Measurements from ENCODE around the gene UBE3D.
"Not testable (repeated sequence)": the region's sequence is repeated elsewhere in the genome, so short reads cannot be mapped to it uniquely, and the experiment has no call there.

UBE3D gene

DNA sequence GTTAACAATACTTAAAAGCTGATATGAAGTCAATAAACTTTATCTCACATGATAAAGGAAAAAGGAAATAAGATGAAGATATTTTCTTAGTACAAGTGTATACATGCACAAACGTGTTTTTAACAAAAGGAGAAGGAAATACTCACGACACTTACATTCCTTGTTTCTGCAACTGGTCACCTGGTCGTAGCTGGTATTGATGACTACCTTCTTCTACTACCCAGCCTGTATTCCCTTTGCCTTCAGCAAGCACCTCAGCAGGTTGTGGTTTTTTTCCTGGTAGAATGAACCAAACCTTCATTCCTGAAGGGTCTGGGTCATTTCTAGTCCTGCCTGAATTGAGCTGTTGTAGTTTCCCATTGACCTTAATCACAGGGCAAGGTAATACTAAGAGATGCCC, 54.5 kb downstream of the UBE3D start:
- H3K27me3 ChIP-seq (ENCODE audit: insufficient read depth, low read length); H3K36me3 ChIP-seq (ENCODE audit: insufficient read depth, low read length); H3K27ac ChIP-seq (ENCODE audit: low read depth, low read length); H3K4me1 ChIP-seq (ENCODE audit: control insufficient read depth, insufficient read depth, low read length, unreplicated experiment); H3K79me2 ChIP-seq (ENCODE audit: control insufficient read depth, insufficient read depth, low read length, unreplicated experiment); H3K4me3 ChIP-seq (ENCODE audit: low read depth, low read length); H2AFZ ChIP-seq (ENCODE audit: low read length, unreplicated experiment): not testable (repeated sequence)

- Histone ChIP-seq H3K27me3 (ENCODE audit: insufficient read depth, low read length) (no peaks in the 10 kb centered on the region), H3K79me2 (ENCODE audit: control insufficient read depth, insufficient read depth, low read length, unreplicated experiment) (no peaks in the 10 kb centered on the region), H3K27ac (ENCODE audit: low read depth, low read length) (no peak overlapping the region), H2AFZ (ENCODE audit: low read length, unreplicated experiment) (no peak overlapping the region), H3K36me3 (ENCODE audit: insufficient read depth, low read length) (no peaks in the 10 kb centered on the region), H3K4me1 (ENCODE audit: control insufficient read depth, insufficient read depth, low read length, unreplicated experiment) (no peaks in the 10 kb centered on the region), H3K4me3 (ENCODE audit: low read depth, low read length) (no peak overlapping the region)
Measured at GRCh38 chr6:83008626-83009025, 57.0 kb downstream of the UBE3D start.

- H3K36me3 ChIP-seq (ENCODE audit: insufficient read depth, low read length), result no peaks in the 10 kb centered on the region
- no peak overlapping the region for H3K4me3 ChIP-seq (ENCODE audit: low read depth, low read length)
- no peak overlapping the region for H3K27ac ChIP-seq (ENCODE audit: low read depth, low read length)
- H2AFZ ChIP-seq (ENCODE audit: low read length, unreplicated experiment), result no peak overlapping the region
- H3K4me1 ChIP-seq (ENCODE audit: control insufficient read depth, insufficient read depth, low read length, unreplicated experiment), result no peaks in the 10 kb centered on the region
- no peaks in the 10 kb centered on the region for H3K27me3 ChIP-seq (ENCODE audit: insufficient read depth, low read length)
- H3K79me2 ChIP-seq (ENCODE audit: control insufficient read depth, insufficient read depth, low read length, unreplicated experiment), result no peaks in the 10 kb centered on the region
Measured at GRCh38 chr6:83006270-83006905, 59.3 kb downstream of the UBE3D start.

DNA sequence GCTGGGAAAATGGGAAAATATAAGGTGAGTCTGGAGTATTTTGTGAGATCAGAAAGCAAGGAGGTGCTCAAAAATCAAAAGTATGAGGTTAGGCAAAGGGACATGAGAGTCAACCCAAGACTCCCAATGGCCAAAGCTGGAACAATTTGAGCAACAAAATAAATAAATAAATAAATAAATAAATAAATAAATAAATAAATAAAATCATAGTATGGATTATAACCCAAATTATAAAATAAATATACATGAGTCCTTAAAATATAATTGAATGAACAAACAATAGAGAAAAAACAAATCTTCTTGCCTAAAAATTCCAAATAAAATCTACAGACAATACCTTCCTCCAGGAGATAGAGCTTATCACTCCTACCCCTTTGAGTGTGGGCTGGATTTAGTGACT, 69.5 kb downstream of the UBE3D start:
- Histone ChIP-seq H3K27ac (ENCODE audit: low read depth, low read length) (no peak overlapping the region), H3K79me2 (ENCODE audit: control insufficient read depth, insufficient read depth, low read length, unreplicated experiment) (no peaks in the 10 kb centered on the region), H3K36me3 (ENCODE audit: insufficient read depth, low read length) (no peaks in the 10 kb centered on the region), H3K4me3 (ENCODE audit: low read depth, low read length) (no peak overlapping the region), H3K27me3 (ENCODE audit: insufficient read depth, low read length) (no peaks in the 10 kb centered on the region), H2AFZ (ENCODE audit: low read length, unreplicated experiment) (no peak overlapping the region), H3K4me1 (ENCODE audit: control insufficient read depth, insufficient read depth, low read length, unreplicated experiment) (no peaks in the 10 kb centered on the region)

DNA sequence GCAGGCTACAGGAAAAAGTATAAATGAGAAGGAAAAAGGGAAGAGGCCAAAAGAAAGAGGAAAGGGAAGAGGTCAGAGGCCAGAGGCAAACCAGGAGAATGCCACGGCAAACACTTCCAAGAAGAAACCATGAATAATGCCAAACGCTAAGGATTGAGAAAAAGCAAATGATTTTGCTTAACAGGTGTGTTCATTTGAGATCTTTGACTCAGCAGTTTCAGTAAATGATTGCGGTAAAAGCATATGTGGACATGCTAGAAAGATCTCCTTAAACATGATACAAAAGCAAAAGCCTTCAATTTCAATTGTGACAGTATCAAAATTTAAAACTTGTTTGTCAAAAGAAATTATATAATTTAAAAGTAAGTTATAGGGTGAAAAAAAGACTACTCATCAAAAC, 70.6 kb downstream of the UBE3D start:
- Histone ChIP-seq H3K27ac (ENCODE audit: low read depth, low read length) (no peak overlapping the region), H3K4me1 (ENCODE audit: control insufficient read depth, insufficient read depth, low read length, unreplicated experiment) (no peaks in the 10 kb centered on the region), H3K27me3 (ENCODE audit: insufficient read depth, low read length) (no peaks in the 10 kb centered on the region), H3K36me3 (ENCODE audit: insufficient read depth, low read length) (no peaks in the 10 kb centered on the region), H2AFZ (ENCODE audit: low read length, unreplicated experiment) (no peak overlapping the region), H3K79me2 (ENCODE audit: control insufficient read depth, insufficient read depth, low read length, unreplicated experiment) (no peaks in the 10 kb centered on the region), H3K4me3 (ENCODE audit: low read depth, low read length) (no peak overlapping the region)

- no peak overlapping the region for H3K27ac ChIP-seq (ENCODE audit: low read depth, low read length)
- no peaks in the 10 kb centered on the region for H3K27me3 ChIP-seq (ENCODE audit: insufficient read depth, low read length)
- H3K4me1 ChIP-seq (ENCODE audit: control insufficient read depth, insufficient read depth, low read length, unreplicated experiment), result peaks cover 11% of the 10 kb centered on the region
- no peak overlapping the region for H2AFZ ChIP-seq (ENCODE audit: low read length, unreplicated experiment)
- H3K4me3 ChIP-seq (ENCODE audit: low read depth, low read length), result no peak overlapping the region
- no peaks in the 10 kb centered on the region for H3K79me2 ChIP-seq (ENCODE audit: control insufficient read depth, insufficient read depth, low read length, unreplicated experiment)
- H3K36me3 ChIP-seq (ENCODE audit: insufficient read depth, low read length), result no peaks in the 10 kb centered on the region
Measured at GRCh38 chr6:82989736-82990290, 75.8 kb downstream of the UBE3D start.

DNA sequence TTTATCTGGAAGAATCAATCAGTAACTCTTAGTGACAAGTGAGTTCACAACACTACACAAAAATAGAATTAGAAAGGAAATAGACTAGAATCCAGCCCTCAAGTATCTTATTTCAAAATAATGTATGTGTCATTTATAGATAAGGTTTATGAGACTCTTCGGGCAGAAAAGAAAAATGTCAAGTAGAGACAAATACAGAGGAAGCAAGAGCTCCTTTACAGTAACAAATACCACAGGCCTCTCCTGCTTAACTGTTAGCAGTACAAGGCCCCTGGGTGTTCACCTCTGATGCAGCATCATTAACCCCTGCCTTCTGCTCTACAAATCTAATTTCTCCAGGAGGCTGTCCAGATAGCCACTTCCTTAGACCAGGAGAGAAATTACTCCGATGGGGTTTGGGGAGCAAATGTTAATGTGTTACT, 76.7 kb downstream of the UBE3D start:
- H2AFZ ChIP-seq (ENCODE audit: low read length, unreplicated experiment), result peak overlapping the region; percentile 40
- no peaks in the 10 kb centered on the region for H3K36me3 ChIP-seq (ENCODE audit: insufficient read depth, low read length)
- no peak overlapping the region for H3K27ac ChIP-seq (ENCODE audit: low read depth, low read length)
- no peaks in the 10 kb centered on the region for H3K79me2 ChIP-seq (ENCODE audit: control insufficient read depth, insufficient read depth, low read length, unreplicated experiment)
- peaks cover 11% of the 10 kb centered on the region for H3K4me1 ChIP-seq (ENCODE audit: control insufficient read depth, insufficient read depth, low read length, unreplicated experiment)
- no peak overlapping the region for H3K4me3 ChIP-seq (ENCODE audit: low read depth, low read length)
- H3K27me3 ChIP-seq (ENCODE audit: insufficient read depth, low read length), result no peaks in the 10 kb centered on the region

GRCh38 chr6:82987951-82988350, 77.7 kb downstream of the UBE3D start:
- no peak overlapping the region for H3K4me3 ChIP-seq (ENCODE audit: low read depth, low read length)

GRCh38 chr6:82987416-82987815, 78.2 kb downstream of the UBE3D start:
- no peaks in the 10 kb centered on the region for H3K27me3 ChIP-seq (ENCODE audit: insufficient read depth, low read length)
- H3K4me1 ChIP-seq (ENCODE audit: control insufficient read depth, insufficient read depth, low read length, unreplicated experiment), result peaks cover 11% of the 10 kb centered on the region
- H3K27ac ChIP-seq (ENCODE audit: low read depth, low read length), result no peak overlapping the region
- H3K36me3 ChIP-seq (ENCODE audit: insufficient read depth, low read length), result no peaks in the 10 kb centered on the region
- no peaks in the 10 kb centered on the region for H3K79me2 ChIP-seq (ENCODE audit: control insufficient read depth, insufficient read depth, low read length, unreplicated experiment)
- no peak overlapping the region for H2AFZ ChIP-seq (ENCODE audit: low read length, unreplicated experiment)
- no peak overlapping the region for H3K4me3 ChIP-seq (ENCODE audit: low read depth, low read length)

More at GRCh38 chr6:82987951-82988350, 77.7 kb downstream of the UBE3D start:
- Histone ChIP-seq H3K4me1 (ENCODE audit: control insufficient read depth, insufficient read depth, low read length, unreplicated experiment) (peaks cover 11% of the 10 kb centered on the region), H3K79me2 (ENCODE audit: control insufficient read depth, insufficient read depth, low read length, unreplicated experiment) (no peaks in the 10 kb centered on the region), H3K36me3 (ENCODE audit: insufficient read depth, low read length) (no peaks in the 10 kb centered on the region), H2AFZ (ENCODE audit: low read length, unreplicated experiment) (no peak overlapping the region), H3K27me3 (ENCODE audit: insufficient read depth, low read length) (no peaks in the 10 kb centered on the region), H3K27ac (ENCODE audit: low read depth, low read length) (no peak overlapping the region)

GRCh38 chr6:82984720-82985119, 80.9 kb downstream of the UBE3D start:
- Histone ChIP-seq H3K36me3 (ENCODE audit: insufficient read depth, low read length) (no peaks in the 10 kb centered on the region), H3K4me1 (ENCODE audit: control insufficient read depth, insufficient read depth, low read length, unreplicated experiment) (peaks cover 17% of the 10 kb centered on the region), H3K4me3 (ENCODE audit: low read depth, low read length) (no peak overlapping the region), H3K79me2 (ENCODE audit: control insufficient read depth, insufficient read depth, low read length, unreplicated experiment) (no peaks in the 10 kb centered on the region), H3K27ac (ENCODE audit: low read depth, low read length) (no peak overlapping the region), H3K27me3 (ENCODE audit: insufficient read depth, low read length) (no peaks in the 10 kb centered on the region), H2AFZ (ENCODE audit: low read length, unreplicated experiment) (no peak overlapping the region)

DNA sequence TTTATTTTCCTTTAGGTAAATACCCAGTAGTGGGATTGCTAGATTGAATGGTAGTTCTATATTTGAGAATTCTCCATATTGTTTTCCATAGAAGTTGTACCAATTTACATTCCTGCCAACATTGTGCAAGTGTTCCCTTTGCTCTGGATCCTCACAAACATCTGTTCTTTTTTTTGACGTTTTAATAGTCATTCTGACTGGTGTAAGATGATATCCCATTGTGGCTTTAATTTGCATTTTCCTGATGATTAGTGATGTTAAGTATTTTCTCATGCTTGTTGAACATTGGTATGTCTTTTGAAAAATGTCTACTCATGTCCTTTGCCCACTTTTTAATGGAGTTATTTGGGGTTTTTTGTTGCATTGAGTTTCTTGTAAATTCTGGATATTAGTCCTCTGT, 85.6 kb downstream of the UBE3D start:
- no peak overlapping the region for H2AFZ ChIP-seq (ENCODE audit: low read length, unreplicated experiment)
- H3K36me3 ChIP-seq (ENCODE audit: insufficient read depth, low read length), result no peaks in the 10 kb centered on the region
- H3K27ac ChIP-seq (ENCODE audit: low read depth, low read length), result peak overlapping the region; percentile 63

More for the DNA sequence above, 85.6 kb downstream of the UBE3D start:
- H3K27me3 ChIP-seq (ENCODE audit: insufficient read depth, low read length), result no peaks in the 10 kb centered on the region
- H3K4me3 ChIP-seq (ENCODE audit: low read depth, low read length), result no peak overlapping the region
- H3K4me1 ChIP-seq (ENCODE audit: control insufficient read depth, insufficient read depth, low read length, unreplicated experiment), result peaks cover 6% of the 10 kb centered on the region
- no peaks in the 10 kb centered on the region for H3K79me2 ChIP-seq (ENCODE audit: control insufficient read depth, insufficient read depth, low read length, unreplicated experiment)
